HUDEP-2 (cell line): ENCODE results near the gene FXYD1.

ENCODE experiments used
- DNase-seq, 76 experiments: peaks; one replicate each; lab custom pipeline; 2025; ENCODE audit not compliant: unreplicated experiment in 76 of 76; lab: John Stamatoyannopoulos, UW

Gene FXYD1

GRCh38 chr19:35156673-35157014 lies 18.0 kb downstream of the FXYD1 start:
- peak in 6 of 76 experiments; percentile 25 to 61 (median 46) for DNase-seq

- no peak for DNase-seq
Measured at GRCh38 chr19:35157431-35157830, 18.8 kb downstream of the FXYD1 start.

DNA sequence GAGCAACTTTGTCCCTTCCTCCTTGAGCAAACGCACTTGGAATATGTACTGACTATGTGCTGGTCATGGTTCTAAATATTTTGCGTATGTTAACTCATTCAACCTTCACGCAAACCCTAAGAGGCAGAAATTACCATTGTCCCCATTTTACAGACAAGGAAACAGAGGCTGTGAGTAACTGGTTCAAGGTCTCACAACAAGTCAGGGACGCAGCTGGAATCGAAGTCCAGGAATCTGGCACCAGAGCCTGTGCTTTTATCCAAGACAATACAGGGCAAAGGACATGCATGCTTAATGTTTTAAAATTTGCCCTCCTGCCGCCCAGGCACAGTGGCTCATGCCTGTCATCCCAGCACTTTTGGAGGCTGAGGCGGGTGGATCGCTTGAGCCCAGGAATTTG lies 21.0 kb downstream of the FXYD1 start:
- DNase-seq: no peak

GRCh38 chr19:35160629-35161433 lies 22.2 kb downstream of the FXYD1 start:
- no peak for DNase-seq

DNA sequence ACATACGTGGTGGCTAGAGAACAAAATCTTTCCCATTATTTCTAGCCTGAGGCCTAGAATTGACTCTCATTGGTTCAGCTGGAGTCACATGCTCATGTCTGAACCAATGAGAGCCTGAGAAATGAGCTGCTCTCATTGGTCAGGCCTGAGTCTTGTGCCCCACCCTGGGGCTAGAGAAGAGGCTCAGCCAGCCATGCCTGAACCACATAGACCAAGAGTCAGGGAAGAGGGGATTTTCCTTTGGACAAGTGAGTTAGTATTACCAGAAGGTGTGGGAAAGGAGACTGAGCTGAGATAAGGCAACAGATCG lies 22.8 kb downstream of the FXYD1 start:
- DNase-seq: no peak

DNA sequence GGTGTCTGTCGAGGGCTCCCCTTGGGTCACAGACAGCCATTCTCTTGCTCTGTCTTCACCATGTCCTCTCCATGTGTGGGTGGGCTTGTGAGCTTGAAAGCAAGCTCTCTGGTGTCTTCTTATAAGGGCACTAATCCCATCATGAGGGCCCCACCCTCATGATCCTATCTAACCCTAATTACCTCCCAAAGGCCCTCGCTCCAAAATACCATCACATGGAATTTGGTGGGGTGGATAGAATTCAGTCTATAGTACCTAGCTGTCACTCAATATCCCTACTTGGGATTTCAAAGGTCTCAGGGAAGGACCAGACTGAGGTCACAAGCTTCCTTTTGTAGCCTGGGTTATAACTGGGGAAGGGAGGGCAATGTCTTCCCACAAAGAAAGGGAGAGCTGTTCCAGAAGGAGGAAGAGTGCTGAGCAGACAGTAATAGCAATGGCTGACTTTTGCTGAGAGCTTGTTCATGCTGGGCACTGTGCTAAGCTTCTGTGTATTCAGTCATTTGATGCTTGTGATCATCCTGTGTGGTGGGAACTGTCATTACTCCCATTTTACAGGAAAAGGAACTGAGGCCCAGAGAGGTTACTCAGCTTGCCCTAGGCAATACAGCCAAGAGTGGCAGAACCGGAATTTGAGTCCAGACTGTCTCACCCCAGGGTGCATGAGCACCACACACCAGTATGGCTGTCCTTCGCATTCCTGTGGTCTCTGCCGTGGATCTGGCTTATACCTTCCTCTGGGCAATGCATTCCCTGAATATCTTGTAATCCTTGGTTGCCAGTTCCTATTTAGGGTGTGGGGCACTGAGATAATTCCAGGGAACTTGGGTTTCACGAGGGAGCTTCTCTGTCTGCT lies 24.1 kb downstream of the FXYD1 start:
- DNase-seq: no peak

DNA sequence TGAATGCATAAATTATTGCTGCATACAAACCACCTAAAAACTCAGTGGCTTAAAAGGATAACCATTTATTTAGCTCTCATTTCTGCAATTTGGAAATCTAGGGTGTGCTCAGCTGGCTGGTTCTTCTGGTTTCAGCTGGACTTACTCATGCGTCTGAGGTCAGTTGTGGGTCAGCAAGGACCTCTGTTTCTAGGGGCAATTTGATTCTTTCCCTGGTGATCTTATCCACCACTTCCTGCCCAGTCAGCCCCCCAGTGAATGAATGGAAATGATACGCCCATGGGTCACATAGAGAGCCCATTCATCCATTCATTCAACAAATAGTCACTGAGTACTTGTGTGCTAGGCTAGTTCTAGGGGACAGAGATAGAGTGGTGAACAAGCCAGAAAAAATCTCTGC lies 25.8 kb downstream of the FXYD1 start:
- no peak for DNase-seq

- DNase-seq: no peak
Measured at GRCh38 chr19:35165200-35166058, 26.8 kb downstream of the FXYD1 start.

- peak in 4 of 76 experiments; percentile 6 to 51 (median 30) for DNase-seq
Measured at GRCh38 chr19:35166100-35167063, 27.8 kb downstream of the FXYD1 start.

DNA sequence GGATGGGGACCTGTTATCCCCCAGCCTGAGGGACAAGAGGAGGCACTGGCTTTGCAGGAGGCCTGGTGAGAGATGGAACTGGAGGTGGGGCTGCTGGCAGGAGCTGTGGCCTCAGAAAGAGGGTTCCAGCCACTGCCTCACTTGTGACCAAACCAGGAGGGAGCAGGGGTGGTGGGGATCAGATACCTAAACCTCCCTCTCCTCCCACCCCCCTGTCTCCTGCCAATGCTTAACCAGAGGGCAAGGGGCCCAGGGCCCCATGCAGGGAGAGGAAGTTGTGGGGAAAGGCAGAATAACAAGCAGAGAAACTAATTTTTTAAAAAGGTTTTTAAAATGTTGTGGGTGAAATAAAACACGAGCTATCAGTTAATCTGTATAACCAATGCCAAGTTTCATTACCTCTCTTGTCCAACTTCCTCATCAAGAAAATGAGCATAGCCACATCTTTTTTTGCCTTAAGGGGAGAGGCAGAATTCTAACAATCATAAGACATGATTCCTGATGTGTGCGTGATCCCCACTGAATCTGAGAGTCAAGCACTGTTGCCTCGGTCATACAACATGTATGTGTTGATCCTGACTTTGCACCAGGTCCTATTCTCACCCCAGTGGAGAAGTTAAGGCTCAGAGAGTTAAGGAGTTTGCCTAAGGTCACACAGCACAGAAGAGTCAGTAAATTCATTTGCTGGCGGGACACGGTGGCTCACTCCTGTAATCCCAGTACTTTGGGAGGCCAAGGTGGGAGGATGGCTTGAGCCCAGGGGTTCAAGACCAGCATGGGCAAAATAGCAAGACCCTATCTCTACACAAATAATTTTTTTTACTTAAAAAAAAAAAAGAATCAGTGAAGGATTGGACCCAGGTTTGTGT lies 28.9 kb downstream of the FXYD1 start:
- peak in 12 of 76 experiments; percentile 11 to 33 (median 24) for DNase-seq

- DNase-seq: peak in 32 of 76 experiments; percentile 7 to 66 (median 38)
Measured at GRCh38 chr19:35168196-35168595, 29.6 kb downstream of the FXYD1 start.

GRCh38 chr19:35169221-35169995 lies 30.8 kb downstream of the FXYD1 start:
- no peak for DNase-seq

GRCh38 chr19:35170359-35171061 lies 31.9 kb downstream of the FXYD1 start:
- no peak for DNase-seq

DNA sequence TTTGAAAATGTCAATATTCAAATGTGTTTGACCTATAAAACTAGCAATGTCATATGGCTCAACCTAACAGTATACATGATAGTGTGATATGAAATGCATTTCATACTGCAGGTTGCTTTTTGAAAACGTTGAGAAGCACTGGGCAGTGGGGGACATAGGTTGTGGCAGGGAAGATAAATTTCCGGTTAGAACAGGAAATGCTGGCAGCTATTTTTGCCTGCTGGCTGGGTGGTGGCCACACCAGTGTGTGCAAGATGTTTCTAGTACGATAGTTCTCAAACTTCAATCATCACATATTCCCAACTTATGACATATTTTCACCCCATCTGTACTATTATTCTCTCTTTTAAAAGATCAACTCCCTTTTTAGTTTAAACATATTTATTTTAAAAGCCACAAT lies 33.1 kb downstream of the FXYD1 start:
- DNase-seq: no peak

- no peak for DNase-seq
Measured at GRCh38 chr19:35174226-35174625, 35.6 kb downstream of the FXYD1 start.

GRCh38 chr19:35176181-35176570 lies 37.6 kb downstream of the FXYD1 start:
- no peak for DNase-seq

DNA sequence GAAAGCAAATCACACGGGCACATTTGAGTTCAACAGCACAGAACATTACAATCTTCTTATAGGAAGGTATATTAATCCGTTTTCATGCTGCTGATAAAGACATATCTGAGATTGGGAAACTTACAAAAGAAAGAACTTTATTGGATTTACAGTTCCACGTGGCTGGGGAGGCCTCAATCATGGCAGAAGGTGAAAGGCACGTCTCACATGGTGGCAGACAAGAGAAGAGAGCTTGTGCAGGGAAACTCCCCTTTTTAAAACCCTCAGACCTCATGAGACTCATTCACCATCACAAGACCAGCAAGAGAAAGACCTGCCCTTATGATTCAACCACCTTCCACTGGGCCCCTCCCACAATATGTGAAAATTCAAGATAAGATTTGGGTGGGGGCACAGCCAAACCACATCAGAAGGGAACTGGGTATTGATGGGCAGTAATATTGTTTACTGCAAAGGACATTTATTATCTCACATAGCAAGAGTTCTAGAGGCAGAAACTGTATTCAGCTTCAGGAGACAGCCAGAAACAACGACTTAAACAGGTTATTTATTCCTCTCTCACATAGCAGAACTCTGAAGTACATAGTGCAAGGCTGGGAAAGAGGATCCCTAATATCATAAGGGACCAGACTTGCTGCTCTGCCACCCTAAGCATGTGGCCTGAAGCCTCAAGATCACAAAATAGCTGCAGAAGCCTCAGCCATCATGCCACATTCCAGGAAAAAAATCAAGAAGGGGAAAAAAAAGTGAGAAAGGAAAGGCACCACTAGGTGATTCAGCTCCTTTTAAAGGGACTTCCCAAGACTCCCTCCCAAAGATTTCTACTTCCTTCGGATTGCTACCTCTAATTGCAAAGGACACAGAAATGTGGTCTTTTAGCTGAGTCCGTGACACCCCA lies 39.0 kb downstream of the FXYD1 start:
- peak in 14 of 76 experiments; percentile 12 to 61 (median 32) for DNase-seq
